EL (cell line): ENCODE measurements around the gene TMX3.

Source experiments
- DNase-seq: peaks from one replicate; pipeline ENCODE4 v3.0.0-alpha.2; 2016

The TMX3 gene

DNA sequence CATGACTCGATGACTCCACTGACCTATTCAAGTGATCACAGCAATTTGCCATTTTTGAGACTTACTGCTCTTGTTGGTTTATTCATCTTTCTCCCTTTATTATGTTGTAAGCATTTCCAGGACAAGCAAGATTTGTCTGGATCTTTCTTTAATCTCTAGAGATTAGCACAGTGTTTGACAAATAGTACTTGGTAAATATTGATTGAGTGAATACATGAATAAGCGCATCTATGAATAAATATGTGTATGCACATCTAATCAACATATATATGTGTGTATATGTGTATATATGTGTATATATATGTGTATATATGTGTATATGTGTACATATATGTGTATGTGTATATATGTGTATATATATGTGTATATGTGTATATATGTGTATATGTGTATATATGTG is 7.3 kb downstream of the TMX3 start:
- DNase-seq = peak; percentile 35

DNA sequence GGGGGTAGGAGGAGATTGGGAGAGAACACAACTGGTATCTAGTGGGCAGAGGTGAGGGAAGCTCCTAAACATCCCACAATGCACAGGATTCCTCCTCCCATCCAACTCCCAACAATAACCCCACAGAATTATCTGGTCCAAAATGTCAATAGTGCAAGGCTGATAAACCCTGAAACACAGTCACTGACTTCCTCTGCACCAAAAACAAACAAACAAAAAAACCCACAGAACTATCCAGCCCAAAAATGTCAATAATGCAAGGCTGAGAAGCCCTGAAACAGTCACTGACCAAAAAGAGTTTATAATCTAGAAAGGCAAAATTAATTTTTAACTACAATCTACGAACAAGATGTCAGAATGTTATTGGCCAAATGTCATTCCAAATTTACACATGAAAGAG is 9.8 kb downstream of the TMX3 start:
- DNase-seq = peak; percentile 27

DNA sequence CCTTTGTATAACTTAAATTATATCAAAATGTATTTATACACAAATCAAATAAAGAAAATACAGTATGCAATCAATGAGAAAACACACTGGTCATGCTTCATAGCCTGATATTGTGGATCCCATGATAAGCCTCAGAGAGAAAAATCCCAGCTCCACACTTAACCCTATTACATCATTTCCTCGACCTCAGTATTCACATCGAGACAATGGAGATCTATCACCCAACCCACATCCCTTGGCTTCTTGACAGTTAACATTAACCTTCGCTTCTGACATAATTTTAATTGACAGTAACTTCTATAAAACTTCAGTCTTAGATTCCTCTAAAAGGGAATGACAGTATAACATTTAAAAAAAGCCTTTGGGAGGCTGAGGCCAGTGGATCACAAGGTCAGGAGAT is 11.6 kb downstream of the TMX3 start:
- no peak for DNase-seq

DNA sequence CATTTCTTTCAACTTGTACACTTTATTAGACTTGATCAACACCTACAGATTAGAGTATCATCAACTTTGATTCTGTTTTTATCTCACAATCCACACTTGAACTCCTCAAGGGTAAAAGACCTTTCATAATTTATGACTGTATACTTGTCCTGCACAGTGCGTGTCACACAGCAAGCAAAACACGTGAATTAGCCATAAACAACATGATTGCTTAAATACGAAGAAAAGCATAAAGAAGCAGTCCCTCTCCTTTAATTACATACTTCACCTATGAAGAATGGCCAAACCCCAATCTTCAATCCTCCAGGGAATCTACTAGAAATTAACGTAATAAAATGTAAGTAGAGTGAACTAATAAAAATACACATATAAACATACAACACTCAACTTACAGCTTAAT is 13.6 kb downstream of the TMX3 start:
- DNase-seq = no peak

DNA sequence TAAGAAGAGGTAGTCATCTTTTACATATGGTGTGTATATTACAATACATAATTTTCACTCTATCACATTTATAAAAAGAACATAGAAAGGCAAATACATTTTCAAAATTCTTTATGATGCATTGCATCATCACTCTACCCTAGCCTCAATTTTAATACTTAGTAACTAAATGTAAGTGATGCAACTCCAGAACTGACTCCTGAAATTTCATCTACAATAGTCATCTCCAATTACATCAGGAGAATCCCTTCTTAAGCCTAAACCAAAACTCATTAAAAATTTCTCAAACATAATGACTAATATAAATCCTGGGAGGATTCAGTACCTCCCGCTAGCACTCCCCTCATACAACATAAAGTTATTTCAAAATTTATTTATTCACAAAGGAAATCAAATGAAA is 15.9 kb downstream of the TMX3 start:
- peak; percentile 46 for DNase-seq

DNA sequence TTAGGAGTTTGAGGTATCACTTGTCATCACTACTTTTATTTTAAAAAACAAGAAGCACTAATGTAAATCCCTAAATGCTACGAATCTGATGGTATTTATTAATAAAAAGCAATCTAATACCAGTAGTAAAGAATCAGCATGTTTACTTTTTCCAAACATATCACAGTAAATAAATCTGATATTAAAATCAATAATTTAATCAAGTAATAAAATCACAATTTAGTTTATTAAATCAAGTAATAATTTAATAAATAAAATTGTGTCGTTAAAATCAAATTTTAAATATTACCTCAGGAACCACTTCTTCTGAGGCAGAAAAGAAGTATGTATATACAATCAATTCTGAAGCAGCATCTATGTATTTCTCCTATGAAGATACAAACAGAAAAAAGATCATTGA is 18.0 kb downstream of the TMX3 start:
- no peak for DNase-seq

DNA sequence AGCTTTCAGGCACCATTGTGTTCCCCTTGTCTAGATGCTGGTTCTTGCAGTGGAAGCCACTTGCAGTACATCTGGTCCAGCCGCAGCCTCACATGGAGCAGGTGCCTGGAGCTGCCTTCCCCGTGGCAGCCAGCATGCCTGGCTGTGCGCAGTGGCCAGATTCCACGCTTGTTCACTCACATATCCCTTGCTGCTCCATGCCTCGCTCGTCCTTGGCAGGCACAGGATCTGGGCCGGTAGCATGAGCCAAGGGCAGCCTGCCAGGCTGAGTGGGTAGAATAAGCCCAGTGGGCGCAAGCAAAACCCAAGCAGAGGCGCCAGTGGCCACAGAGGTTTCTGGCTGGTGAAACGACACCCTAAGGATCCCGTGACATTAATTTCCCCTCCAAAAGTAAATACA is 20.6 kb downstream of the TMX3 start:
- DNase-seq = no peak

DNA sequence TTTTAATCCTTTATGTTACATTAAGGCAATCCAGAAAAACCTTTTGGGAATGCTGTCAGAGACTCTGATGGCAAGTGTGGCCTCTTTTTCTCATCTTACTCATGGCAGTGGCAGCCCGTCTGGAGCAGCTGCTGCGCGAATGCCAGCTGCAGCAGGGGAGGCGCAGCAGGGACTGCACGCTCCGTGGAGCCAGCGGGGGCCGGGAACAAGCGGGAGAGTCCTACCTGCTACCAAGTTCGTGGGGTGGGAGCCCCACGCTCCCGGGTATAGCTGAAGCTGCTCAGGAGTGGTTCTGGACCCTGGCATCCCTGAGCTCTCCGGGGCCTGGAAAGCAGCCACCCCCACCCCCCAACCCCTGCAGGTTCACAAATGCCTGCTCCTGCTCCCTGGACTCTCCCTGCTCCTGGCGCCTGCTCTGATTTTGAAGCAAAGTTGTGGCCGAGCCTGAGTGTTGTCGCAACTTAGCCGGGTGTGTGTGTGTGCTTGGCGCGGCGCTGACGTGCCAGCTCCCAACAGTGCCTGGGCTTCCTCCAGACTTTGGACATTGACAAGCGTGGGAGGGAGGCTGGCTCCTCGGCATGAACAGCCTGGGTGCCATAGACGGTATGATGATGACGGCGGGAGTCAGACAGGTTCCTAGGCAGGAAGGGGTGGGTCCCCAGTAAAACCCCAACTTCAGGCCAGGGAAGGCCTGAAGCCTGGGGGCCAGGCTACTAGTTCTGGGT is 21.7 kb downstream of the TMX3 start:
- DNase-seq = no peak

DNA sequence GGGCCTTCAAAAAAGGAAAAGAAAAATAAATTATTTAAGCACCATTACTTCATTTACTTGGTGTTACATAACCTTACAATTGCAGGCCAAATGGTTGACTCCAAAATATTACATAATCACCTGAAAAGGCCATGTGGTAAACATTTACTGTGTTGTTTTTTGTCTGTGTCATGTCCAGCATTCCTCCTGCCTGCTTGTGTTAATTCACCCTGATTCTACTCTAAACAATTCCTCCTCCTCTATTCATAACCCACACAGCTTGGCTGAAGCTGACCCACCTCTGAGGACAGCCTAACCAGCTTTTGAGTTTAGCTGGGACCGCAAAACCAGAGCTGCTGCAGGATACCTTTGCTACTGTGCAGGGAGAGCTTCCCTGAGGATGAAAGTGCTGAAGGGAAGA is 35.4 kb downstream of the TMX3 start:
- peak; percentile 5 for DNase-seq

DNA sequence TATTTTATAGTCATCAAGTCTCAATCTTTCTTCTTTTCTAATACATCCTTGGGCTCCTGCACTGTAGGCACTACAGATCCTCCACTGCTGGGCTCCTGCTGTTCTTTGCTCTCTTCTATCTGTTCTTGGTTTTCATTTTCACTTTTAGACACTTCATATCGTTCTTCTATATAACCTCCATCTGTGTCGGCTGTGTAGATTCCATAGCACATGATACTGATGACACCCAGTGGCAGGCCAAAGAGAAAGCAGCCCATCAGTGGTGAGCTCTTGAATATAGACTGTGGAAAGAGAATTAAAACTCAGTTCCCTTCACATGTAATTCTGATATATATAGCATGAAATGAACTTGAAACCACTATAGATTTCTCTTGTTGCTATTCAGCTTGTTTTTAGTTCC is 38.0 kb downstream of the TMX3 start:
- DNase-seq = peak; percentile 36

DNA sequence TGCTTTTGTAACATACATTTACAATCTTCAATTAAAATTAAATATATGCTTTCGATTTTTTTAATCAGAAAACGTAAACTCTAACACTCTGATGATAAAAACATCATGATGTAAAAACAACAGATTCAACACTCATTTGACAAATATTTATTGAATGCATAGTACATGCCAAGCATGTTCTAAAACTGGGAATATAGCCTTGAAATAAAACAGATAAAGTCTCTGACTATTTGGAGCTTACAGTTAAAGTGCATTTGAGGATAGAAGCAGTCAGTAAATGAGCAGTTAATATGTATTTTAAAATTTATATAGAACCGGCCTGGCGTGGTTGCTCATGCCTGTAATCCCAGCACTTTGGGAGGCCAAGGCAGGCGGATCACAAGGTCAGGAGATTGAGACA is 47.8 kb downstream of the TMX3 start:
- no peak for DNase-seq

DNA sequence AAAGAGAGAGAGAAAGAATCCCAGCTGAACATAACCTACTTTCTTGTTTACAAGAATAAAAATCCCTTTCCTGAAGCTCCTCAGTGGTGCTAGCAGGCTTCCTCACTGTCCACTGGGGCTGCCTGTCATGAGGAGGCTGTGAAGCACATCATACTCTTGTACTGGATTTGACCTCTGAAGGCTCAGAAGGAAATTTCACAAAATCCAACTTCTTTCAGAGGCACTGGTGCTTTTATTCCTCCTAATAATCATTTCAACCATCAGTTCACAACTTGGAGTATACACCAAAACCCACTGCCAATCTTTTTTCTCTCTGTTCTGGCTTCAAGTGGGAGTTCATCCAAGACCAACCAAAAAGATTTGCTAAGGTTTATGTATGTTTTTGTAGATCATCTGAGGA is 48.5 kb downstream of the TMX3 start:
- no peak for DNase-seq

DNA sequence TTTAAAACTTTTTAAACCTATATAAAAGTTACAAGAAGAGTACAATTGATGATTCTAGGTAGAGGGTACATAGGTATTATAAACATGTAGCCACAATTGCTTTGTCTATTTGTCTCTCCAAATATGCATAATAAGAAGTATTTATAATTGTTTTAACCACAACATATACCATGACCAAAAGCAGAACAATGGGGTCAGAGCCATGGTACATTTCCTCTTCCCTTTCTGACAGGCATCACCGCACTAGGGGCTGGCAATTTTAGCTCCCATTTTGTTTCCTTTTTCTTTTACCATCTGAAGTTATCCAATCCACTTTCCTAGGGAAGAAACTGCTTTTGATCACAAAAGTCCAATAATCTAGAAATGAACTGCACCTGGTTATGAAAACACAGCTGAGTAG is 49.3 kb downstream of the TMX3 start:
- DNase-seq = no peak

DNA sequence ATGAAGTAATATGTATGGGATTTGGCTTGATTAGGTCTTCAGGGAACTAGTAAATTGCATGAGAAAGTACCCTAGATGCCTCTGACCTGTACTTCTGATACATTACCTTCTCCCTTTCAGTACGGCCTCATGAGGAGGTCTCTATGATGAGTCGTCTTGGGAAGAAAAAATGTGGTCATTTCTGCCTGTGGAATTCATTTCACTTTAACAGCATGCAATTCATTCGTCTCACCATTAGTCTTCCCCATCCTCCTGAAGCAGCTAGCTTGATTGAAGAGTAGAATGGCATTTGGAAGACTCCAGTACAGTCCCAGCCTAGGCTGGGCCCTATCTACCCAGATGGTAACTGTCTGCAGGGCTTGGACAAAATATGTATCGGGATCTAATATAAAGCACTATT is 52.2 kb downstream of the TMX3 start:
- peak; percentile 62 for DNase-seq

DNA sequence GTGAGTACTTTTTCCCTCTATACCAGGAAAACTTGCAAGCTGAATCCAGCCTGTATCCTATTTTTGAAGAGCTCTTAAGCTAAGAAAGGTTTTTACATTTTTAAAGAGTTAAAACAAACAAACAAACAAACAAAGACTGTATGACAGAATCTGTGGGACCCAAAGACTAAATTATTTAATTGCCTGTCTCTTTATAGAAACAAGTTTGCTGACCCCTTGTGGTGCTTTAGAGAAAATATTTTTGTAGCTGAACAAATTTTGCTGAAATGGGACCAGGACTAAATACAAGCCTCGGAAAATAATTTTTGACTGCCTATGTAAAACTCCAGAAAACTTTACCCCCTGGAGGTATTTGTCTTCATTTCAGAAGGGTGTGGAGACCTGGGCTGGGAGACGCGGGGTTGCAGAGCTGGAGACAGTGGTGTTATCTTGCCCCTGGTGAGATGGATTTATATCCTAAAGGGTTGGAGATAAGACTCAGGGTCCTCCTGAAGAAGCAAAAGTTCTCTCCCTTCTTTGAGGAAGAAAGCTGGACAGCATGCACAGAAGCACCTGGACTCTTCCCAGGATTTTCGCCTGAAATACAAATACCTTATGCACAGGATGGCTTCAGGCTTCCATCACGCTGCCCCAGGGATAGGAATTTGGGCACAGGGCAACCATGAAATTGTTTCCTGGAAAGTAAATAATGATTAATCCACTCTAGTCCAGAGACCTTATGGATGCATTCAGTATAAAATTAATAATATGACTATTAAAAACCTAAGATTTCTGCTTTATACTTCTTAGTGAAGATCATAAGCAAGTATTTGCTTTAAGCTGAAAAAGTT is 54.3 kb downstream of the TMX3 start:
- DNase-seq = peak; percentile 56

DNA sequence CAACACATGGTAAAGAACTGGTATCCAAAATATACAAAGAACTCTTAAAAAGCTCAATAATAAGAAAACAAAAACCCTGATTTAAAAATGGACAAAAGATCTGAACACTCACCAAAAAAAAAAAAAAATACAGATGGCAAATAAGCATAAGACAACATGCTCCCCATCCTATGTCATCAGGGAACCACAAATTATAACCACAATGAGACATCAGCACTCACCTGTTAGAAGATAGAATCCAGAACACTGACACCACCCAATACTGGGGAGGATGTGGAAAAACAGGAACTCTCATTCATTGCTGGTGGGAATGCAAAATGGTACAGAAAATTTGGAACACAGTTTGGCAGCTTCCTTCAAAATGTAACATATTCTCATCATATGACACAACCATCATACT is 66.7 kb downstream of the TMX3 start:
- no peak for DNase-seq

DNA sequence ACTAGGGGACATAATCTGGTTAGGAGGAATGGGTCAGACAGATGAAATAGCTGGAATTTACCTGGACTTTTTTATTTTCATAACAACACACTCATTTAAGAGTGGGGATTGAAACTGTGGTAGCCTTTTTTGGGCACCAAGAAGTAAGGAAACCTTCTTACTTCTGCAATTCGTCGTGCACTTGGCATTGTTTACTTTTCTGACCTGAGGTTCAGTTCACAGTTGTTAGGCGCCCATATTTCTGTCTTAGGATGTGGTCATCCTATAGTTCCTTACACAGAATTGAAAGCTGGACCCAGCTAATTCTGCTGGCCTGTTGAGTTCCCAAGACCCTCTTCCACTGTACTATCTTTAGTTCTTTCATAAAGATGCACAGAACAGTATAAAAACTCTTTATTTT is 72.9 kb downstream of the TMX3 start:
- DNase-seq = no peak

DNA sequence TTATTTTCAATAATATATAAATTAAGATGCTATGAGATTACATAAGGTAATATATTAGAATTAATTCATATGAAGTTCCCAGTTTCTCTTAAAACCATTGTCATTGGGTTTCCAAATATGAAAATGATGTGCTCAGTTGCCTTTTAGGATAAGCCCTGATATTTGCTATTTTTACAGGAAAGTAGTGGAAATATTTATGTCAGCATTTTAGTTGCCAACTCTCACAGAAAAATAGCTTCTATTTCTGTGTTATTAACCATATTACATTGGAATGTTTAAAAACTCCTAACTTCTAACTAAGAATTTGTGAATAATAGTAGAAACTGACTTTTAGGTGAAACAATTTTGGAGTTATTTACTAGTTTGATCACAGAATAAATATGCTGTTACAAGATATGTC is 74.0 kb downstream of the TMX3 start:
- no peak for DNase-seq

DNA sequence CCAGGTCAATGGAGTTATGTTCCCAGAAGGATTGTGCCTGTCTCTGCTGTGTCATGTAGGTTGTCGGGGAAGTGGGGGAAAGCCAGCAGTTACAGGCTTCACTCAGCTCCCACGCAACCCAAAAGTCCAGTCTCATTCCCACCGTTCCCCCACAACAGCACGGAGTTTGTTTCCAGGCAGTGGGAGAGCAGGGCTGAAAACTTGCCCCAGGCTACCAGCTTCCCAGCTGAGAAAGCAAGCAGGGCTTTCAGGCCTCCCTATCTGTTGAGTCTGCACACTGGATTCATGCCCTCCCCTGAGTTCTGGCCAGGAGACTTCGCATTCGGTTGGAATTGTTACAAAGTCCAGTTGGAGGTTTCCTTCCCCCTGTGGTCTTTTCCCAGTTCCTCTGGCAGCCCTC is 76.3 kb downstream of the TMX3 start:
- DNase-seq = no peak

DNA sequence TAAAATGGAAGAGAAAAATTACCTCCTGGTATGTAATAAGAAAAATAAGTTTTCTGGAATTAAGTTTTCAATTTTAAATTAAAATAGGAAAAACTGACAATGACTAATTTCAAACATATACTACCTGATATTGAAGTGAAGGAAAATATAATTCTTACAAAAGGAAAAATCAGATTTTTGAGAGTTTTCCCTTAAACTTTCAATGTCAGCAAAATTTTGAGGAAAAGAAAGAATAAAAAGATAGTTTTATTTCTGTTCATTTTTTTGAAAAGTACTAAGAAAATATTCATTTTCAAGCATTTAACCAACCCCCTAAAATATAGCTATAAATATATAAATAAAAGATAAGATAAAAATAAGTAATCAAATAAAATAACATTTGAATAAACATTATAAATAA is 87.1 kb downstream of the TMX3 start:
- no peak for DNase-seq
